IPS-15b (cell line): ENCODE measurements around the gene GRIK3.

Experiments
- H3K27me3 ChIP-seq: one replicate; pipeline ENCODE4 v1.6.1; 2013; ENCODE audit warnings: low read length; ENCODE audit not compliant: control insufficient read depth, insufficient read depth
- H3K36me3 ChIP-seq: one replicate; pipeline ENCODE4 v1.6.1; 2013; ENCODE audit warnings: low read length; ENCODE audit not compliant: control insufficient read depth, insufficient read depth
- H3K4me1 ChIP-seq: one replicate; pipeline ENCODE4 v1.6.1; 2013; ENCODE audit warnings: mild to moderate bottlenecking, low read length; ENCODE audit not compliant: control insufficient read depth, insufficient read depth
- H3K4me3 ChIP-seq: one replicate; pipeline ENCODE4 v1.5.1; 2013; ENCODE audit warnings: low read depth, low read length
- H3K9ac ChIP-seq: one replicate; pipeline ENCODE4 v1.6.1; 2013; ENCODE audit warnings: low read depth, mild to moderate bottlenecking, low read length
- H3K9me3 ChIP-seq: one replicate; pipeline ENCODE4 v1.6.1; 2013; ENCODE audit warnings: mild to moderate bottlenecking, low read length; ENCODE audit not compliant: control insufficient read depth, insufficient read depth

The GRIK3 gene

DNA sequence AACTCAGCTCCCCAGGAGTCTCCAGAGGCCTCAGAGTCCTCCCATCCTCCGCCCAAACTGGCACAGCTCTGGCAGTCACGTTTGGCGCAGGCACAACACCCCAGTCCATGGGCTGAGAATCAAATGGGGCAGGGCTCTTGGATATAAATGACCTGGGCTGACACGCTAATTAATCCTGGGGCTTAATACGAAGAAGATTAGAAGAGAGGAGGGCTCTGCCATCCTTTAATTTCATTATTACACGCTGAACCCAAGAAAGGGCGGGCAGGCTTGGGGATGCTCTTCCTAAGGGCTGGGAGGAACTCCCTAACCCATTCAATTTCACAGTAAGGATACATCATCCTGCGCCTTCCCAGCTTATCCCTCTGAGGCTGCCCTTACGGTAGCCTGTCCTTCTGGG, 2.4 kb downstream of the GRIK3 start:
- H3K9ac ChIP-seq, result no peak overlapping the region
- peak overlapping the region; percentile 22 for H3K4me3 ChIP-seq
- H3K27me3 ChIP-seq, result peaks cover 72% of the 10 kb centered on the region
- H3K9me3 ChIP-seq, result no peaks in the 10 kb centered on the region
- no peaks in the 10 kb centered on the region for H3K36me3 ChIP-seq
- peaks cover 7% of the 10 kb centered on the region for H3K4me1 ChIP-seq

- Histone ChIP-seq H3K36me3 (no peaks in the 10 kb centered on the region), H3K4me3 (peak overlapping the region; percentile 13), H3K9ac (no peak overlapping the region), H3K9me3 (no peaks in the 10 kb centered on the region), H3K27me3 (peaks cover 68% of the 10 kb centered on the region), H3K4me1 (peaks cover 7% of the 10 kb centered on the region)
Observed at GRCh38 chr1:37031429-37031828, 2.9 kb downstream of the GRIK3 start.

DNA sequence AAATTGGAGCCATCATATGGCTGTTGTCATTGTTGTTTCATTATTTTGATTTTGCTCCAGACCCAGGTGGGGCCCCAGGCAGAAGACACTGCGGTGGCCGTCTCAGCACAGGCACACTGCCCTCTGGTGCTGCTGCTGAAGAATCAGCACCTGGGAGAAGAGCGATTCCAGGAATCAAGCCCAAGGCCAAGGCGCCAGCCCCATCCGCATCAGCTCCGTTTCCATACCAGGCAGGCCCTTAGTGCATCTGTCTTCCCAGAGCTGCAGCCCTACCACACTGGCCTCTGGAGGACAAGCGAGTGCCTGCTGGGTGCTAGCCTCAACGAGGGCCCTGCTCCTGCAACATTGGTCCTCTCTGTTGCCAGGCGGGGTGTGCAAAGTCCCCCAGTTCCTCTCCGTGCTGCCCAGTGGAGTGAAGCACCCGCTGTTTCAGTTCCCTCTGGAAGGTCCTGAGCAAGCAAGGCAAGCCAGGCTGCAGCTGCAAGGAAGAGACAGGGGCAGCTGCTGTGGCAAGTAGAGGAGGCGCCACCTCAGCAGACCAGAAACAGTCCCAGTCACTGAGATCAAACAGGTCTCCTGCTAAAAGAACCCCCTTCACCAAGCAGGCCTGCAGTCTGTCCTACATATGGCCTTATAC, 5.2 kb downstream of the GRIK3 start:
- H3K9me3 ChIP-seq, result no peaks in the 10 kb centered on the region
- no peaks in the 10 kb centered on the region for H3K36me3 ChIP-seq
- no peak overlapping the region for H3K4me3 ChIP-seq
- H3K4me1 ChIP-seq, result peaks cover 9% of the 10 kb centered on the region
- H3K27me3 ChIP-seq, result peaks cover 54% of the 10 kb centered on the region
- H3K9ac ChIP-seq, result no peak overlapping the region

DNA sequence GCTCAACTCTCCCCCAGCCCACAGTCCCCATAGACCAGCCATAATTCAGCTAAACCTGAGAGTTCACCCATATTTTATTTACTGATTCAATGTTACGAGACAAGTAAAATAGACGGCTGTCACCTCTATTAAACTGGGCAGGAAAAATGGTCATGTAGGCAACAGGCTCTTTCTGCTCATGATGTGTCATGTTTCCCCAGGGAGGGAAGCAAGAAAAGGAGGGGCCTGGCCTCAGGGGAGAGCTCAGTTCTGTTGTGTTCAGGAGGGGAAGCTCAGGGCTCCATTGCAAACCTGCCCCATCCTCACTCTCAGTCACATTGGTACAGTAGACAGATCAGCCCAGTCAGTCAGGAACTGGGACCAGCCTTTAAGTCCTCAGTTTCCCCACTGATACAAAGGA, 12.8 kb downstream of the GRIK3 start:
- Histone ChIP-seq H3K36me3 (no peaks in the 10 kb centered on the region), H3K9ac (no peak overlapping the region), H3K9me3 (no peaks in the 10 kb centered on the region), H3K4me1 (peaks cover 2% of the 10 kb centered on the region), H3K4me3 (no peak overlapping the region), H3K27me3 (peaks cover 3% of the 10 kb centered on the region)

DNA sequence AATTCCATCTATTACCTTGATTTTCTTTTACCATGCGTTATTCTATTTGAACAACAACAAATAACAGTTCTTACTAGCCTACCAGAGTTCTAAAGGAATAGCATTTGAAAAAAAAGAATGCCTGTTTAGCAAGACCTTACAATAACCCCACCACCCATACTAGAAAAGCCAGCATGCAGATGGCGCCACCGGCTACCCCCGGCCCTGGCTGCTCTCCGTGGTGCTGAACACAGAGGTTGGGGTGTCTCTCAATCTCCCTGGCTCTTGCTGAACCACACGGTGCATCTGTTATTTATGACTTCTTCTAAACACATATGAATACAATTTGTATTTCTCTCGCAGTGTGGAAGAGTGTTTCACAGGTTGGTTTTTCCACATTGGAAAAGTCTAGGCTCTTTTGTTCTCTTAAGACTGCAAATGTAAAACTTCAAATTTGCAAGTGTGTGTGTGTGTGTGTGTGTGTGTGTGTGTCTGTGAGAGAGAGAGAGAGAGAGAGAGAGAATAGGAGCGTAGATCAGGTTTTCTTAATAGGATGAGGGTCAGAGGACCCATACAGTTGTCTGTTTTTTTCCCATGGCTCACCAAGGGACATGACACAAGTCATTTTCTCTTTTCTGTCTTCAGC, 13.6 kb downstream of the GRIK3 start:
- Histone ChIP-seq H3K9me3 (no peaks in the 10 kb centered on the region), H3K4me1 (peaks cover 2% of the 10 kb centered on the region), H3K27me3 (peaks cover 3% of the 10 kb centered on the region), H3K9ac (no peak overlapping the region), H3K4me3 (no peak overlapping the region), H3K36me3 (no peaks in the 10 kb centered on the region)

DNA sequence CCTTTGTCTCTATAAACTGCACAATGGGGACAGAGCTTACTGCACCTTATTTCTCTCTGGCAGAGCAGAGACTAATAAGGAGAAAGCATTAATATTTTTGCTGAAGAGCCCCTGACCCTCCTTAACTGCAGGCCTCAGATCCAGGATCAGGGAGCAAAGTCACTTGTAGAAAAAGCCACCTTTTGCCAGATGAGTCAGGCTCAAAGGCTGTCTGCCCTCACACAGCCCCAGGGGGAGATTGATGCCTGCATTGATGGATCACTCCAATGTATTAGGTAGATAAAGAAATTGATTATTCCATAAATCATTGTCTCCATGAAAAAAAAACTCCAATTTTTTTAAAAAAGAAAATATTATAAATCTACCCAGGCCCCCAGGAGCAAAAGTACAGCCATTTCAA, 15.8 kb downstream of the GRIK3 start:
- Histone ChIP-seq H3K27me3 (peaks cover 3% of the 10 kb centered on the region), H3K36me3 (no peaks in the 10 kb centered on the region), H3K9me3 (no peaks in the 10 kb centered on the region), H3K9ac (no peak overlapping the region), H3K4me1 (no peaks in the 10 kb centered on the region), H3K4me3 (no peak overlapping the region)

GRCh38 chr1:37017720-37018119, 16.6 kb downstream of the GRIK3 start:
- no peak overlapping the region for H3K4me3 ChIP-seq
- H3K9me3 ChIP-seq, result no peaks in the 10 kb centered on the region
- no peak overlapping the region for H3K9ac ChIP-seq
- H3K36me3 ChIP-seq, result no peaks in the 10 kb centered on the region
- H3K4me1 ChIP-seq, result no peaks in the 10 kb centered on the region
- peaks cover 3% of the 10 kb centered on the region for H3K27me3 ChIP-seq

GRCh38 chr1:37016121-37016520, 18.2 kb downstream of the GRIK3 start:
- Histone ChIP-seq H3K36me3 (no peaks in the 10 kb centered on the region), H3K4me3 (no peak overlapping the region), H3K4me1 (no peaks in the 10 kb centered on the region)

DNA sequence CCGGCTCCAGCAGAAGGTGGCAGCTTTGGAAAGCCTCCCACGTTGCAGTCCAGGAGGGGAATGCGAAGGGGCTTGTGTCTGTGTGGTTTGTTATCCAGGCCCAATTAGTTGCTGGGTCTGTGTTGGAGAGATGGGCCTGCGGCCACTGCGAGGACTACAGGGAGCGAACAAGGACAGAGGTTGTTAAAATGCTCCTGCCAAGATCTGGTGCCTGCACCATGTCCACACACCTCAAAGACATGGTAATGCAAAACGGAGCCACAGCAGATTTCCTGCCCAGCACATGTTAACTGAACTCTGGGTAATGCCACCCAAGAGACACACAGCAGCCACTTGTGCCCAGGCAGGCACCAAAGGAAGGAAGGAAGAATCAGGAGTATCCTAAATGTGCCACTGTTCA, 18.6 kb downstream of the GRIK3 start:
- Histone ChIP-seq H3K4me3 (no peak overlapping the region), H3K9ac (no peak overlapping the region), H3K9me3 (no peaks in the 10 kb centered on the region), H3K4me1 (no peaks in the 10 kb centered on the region), H3K36me3 (no peaks in the 10 kb centered on the region), H3K27me3 (no peaks in the 10 kb centered on the region)

More at GRCh38 chr1:37016121-37016520, 18.2 kb downstream of the GRIK3 start:
- H3K27me3 ChIP-seq, result no peaks in the 10 kb centered on the region
- no peaks in the 10 kb centered on the region for H3K9me3 ChIP-seq
- no peak overlapping the region for H3K9ac ChIP-seq

GRCh38 chr1:37012226-37012625, 22.1 kb downstream of the GRIK3 start:
- Histone ChIP-seq H3K36me3 (no peaks in the 10 kb centered on the region), H3K9ac (no peak overlapping the region), H3K4me3 (no peak overlapping the region), H3K9me3 (no peaks in the 10 kb centered on the region), H3K27me3 (no peaks in the 10 kb centered on the region), H3K4me1 (no peaks in the 10 kb centered on the region)

- no peak overlapping the region for H3K9ac ChIP-seq
- H3K4me1 ChIP-seq, result peaks cover 2% of the 10 kb centered on the region
- H3K9me3 ChIP-seq, result no peaks in the 10 kb centered on the region
- H3K27me3 ChIP-seq, result no peaks in the 10 kb centered on the region
- H3K36me3 ChIP-seq, result no peaks in the 10 kb centered on the region
- no peak overlapping the region for H3K4me3 ChIP-seq
Observed at GRCh38 chr1:37010011-37010410, 24.3 kb downstream of the GRIK3 start.

DNA sequence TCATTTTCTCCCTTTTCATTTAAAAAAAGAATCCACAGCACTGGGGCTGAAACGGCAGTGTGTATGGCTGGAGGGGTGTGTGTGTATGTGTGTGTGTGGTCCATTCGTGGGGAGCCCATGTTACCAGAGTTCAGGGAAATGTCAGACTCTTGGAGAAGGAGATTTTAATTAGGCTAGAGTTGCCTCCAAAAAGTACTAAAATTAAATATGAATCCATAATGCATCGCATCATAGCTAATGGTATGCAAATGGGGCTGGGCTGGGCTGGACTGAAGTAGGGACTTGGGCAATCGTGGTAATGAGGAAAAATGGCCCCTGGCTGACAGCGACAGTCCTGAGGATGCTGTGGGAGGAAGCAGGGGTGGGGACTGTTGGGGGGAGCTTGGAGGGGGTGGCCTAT, 24.8 kb downstream of the GRIK3 start:
- Histone ChIP-seq H3K9ac (no peak overlapping the region), H3K27me3 (no peaks in the 10 kb centered on the region), H3K4me3 (no peak overlapping the region), H3K9me3 (no peaks in the 10 kb centered on the region), H3K4me1 (peaks cover 2% of the 10 kb centered on the region), H3K36me3 (no peaks in the 10 kb centered on the region)
